Measurements from ENCODE around the gene FSTL3. TPM values are rescaled to one million over a fixed set of nuclear protein-coding genes. Genes with fewer than 3 reads are reported as not detected.
"Not testable (repeated sequence)": the region's sequence is repeated elsewhere in the genome, so short reads cannot be mapped to it uniquely, and the experiment has no call there.

FSTL3 gene
- total RNA-seq, 1 experiment from 2014 or later = 7.1 TPM

DNA sequence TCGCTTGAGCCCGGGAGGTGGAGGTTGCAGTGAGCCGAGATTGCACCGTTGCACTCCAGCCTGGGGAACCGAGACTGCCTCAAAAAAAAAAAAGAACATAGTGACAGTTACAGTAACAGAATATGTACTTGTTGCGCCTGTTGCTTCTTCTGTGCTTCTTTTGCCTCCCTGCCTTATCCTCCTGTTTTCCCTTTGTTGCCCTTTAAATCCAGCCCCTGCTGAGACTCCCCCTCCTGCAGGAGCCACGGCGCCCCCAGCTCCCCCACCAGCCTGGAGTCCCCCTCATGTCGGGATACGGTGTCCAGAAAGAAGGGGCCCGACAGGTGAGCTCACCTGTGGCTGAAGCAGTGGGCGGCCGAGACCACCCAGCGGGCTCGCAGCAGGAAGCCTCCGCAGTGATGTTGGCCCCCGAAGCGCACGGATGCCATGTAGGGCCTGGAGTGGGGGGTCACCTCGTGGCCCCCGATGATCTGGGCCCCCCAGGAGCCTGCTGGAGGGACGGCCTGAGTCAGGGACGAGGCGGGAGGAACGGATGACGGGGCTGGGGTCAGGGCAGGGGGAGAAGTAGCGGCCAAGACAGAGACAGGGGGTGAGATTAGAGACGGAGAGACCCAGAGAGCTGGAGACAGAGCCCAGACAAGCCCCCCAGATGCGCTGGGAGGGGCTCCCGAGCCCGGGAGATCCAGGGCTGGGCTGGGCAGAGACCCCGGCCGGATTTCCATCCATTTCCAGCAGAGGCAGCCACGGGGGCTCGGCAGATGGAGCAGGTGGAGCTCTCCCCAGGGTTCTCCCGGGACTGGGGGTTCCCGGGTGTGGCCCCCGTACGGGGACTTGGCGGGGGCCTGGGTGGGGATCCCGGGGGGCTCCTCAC is 18.5 kb downstream of the FSTL3 start:
- TF ChIP-seq, protein P1, sequence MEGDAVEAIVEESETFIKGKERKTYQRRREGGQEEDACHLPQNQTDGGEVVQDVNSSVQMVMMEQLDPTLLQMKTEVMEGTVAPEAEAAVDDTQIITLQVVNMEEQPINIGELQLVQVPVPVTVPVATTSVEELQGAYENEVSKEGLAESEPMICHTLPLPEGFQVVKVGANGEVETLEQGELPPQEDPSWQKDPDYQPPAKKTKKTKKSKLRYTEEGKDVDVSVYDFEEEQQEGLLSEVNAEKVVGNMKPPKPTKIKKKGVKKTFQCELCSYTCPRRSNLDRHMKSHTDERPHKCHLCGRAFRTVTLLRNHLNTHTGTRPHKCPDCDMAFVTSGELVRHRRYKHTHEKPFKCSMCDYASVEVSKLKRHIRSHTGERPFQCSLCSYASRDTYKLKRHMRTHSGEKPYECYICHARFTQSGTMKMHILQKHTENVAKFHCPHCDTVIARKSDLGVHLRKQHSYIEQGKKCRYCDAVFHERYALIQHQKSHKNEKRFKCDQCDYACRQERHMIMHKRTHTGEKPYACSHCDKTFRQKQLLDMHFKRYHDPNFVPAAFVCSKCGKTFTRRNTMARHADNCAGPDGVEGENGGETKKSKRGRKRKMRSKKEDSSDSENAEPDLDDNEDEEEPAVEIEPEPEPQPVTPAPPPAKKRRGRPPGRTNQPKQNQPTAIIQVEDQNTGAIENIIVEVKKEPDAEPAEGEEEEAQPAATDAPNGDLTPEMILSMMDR (IDR thresholded peaks at IDR 0.05; ENCODE audit: unreplicated experiment) = no peak
- Mint-ChIP-seq H3K36me3 (ENCODE audit: insufficient read depth, unreplicated experiment) (no peaks in the 10 kb centered on the region), H3K4me1 (ENCODE audit: low read depth, unreplicated experiment) (no peaks in the 10 kb centered on the region), H3K27me3 (ENCODE audit: unreplicated experiment) (no peaks in the 10 kb centered on the region), H3K9me3 (ENCODE audit: low read depth, unreplicated experiment) (no peaks in the 10 kb centered on the region), H3K4me3 (ENCODE audit: low read depth, unreplicated experiment) (no peak overlapping the region), H3K27ac (ENCODE audit: unreplicated experiment) (no peak overlapping the region)
- DNase-seq = no peak
- intact Hi-C loops (cut with micrococcal nuclease; ENCODE audit: unreplicated experiment) = no loop called here
- no TSS peak for BruUV-seq (replicated peaks)
- CTCF ChIA-PET = interaction anchor here (0.5 kb wide), 1 partner anchor 32 kb away, joined by 3 read pairs; the partner anchor contains the start of gene RNF126

DNA sequence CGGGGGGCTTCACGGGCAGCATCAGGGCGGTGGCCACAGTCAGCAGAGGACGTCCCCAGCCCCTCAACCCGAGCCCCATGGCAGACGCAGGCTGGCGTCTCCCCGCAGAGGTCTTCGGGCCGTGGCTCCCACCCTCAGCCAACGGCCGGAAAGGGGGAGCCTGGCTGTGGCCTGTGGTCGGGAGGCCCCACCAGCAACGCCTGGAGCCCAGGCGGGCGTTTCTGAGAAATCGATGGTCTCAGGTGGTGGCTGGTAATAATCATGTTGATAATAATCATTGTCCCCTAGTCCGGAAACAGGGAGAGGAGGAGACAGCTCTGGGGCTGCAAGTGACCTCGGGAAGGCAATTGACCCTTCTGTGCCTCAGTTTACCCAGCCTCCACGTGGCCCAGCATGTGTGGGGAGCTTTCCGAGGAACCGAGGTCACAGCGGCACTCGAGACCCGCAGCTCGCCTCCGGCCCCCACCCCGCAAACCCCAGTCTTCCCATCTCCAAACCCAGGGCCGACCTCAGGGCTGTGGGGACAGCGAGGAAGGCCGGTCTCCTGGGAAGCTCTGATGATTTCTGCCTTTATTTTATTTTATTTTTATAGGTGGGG is 19.3 kb downstream of the FSTL3 start, which contains the start of gene PRSS57:
TSS of gene PRSS57 (minus strand) at position 101 of the 598 bp plus-strand sequence. CDS start at position 79, 22 bp downstream.
- Mint-ChIP-seq H3K27me3 (ENCODE audit: unreplicated experiment) (no peaks in the 10 kb centered on the region), H3K27ac (ENCODE audit: unreplicated experiment) (no peak within 1 kb of the TSS), H3K36me3 (ENCODE audit: insufficient read depth, unreplicated experiment) (no peaks in the 10 kb centered on the region), H3K9me3 (ENCODE audit: low read depth, unreplicated experiment) (no peaks in the 10 kb centered on the region), H3K4me3 (ENCODE audit: low read depth, unreplicated experiment) (no peak within 1 kb of the TSS), H3K4me1 (ENCODE audit: low read depth, unreplicated experiment) (no peaks in the 10 kb centered on the region)
- intact Hi-C loops (cut with micrococcal nuclease; ENCODE audit: unreplicated experiment) = no loop called here
- CTCF ChIA-PET = no interaction called here
- no peak for DNase-seq
- no TSS peak for BruUV-seq (replicated peaks)
- TF ChIP-seq, protein P1 (IDR thresholded peaks at IDR 0.05; ENCODE audit: unreplicated experiment) = no peak

DNA sequence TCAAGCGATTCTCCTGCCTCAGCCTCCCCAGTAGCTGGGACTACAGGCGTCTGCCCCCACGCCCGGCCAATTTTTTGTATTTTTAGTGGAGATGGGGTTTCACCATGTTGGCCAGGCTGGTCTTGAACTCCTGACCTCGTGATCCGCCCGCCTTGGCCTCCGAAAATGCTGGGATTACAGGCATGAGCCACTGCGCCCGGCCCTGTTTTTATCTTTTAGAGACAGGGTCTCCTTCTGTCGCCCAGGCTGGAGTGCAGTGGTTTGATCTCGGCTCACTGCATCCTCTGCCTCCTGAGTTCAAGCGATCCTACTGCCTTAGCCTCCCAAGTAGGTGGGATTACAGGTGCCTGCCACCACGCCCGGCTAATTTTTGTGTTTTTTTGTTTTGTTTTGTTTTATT is 22.3 kb downstream of the FSTL3 start:
- H3K27me3 Mint-ChIP-seq (ENCODE audit: unreplicated experiment) = peaks cover 16% of the 10 kb centered on the region
- intact Hi-C loops (cut with micrococcal nuclease; ENCODE audit: unreplicated experiment); H3K9me3 Mint-ChIP-seq (ENCODE audit: low read depth, unreplicated experiment); H3K4me1 Mint-ChIP-seq (ENCODE audit: low read depth, unreplicated experiment); DNase-seq; H3K4me3 Mint-ChIP-seq (ENCODE audit: low read depth, unreplicated experiment); CTCF ChIA-PET; H3K36me3 Mint-ChIP-seq (ENCODE audit: insufficient read depth, unreplicated experiment); BruUV-seq (replicated peaks); H3K27ac Mint-ChIP-seq (ENCODE audit: unreplicated experiment): not testable (repeated sequence)

DNA sequence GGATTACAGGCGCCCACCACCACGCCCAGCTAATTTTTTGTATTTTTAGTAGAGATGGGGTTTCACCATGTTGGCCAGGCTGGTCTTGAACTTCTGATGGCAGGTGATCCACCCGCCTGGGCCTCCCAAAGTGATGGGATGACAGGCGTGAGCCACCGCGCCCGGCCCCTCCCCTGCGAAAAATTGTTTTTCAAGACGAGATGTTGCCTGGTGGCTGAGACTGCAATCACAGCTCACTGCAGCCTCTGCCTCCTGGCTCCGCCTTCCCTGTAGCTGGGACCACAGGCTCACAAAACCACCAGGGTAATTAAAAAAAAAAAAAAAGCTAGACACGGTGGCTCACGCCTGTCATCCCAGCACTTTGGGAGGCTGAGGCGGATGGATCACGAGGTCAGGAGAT is 23.7 kb downstream of the FSTL3 start:
- BruUV-seq (replicated peaks); intact Hi-C loops (cut with micrococcal nuclease; ENCODE audit: unreplicated experiment); H3K4me3 Mint-ChIP-seq (ENCODE audit: low read depth, unreplicated experiment); H3K9me3 Mint-ChIP-seq (ENCODE audit: low read depth, unreplicated experiment); DNase-seq; H3K36me3 Mint-ChIP-seq (ENCODE audit: insufficient read depth, unreplicated experiment); H3K4me1 Mint-ChIP-seq (ENCODE audit: low read depth, unreplicated experiment); H3K27ac Mint-ChIP-seq (ENCODE audit: unreplicated experiment); CTCF ChIA-PET: not testable (repeated sequence)
- peaks cover 20% of the 10 kb centered on the region for H3K27me3 Mint-ChIP-seq (ENCODE audit: unreplicated experiment)

DNA sequence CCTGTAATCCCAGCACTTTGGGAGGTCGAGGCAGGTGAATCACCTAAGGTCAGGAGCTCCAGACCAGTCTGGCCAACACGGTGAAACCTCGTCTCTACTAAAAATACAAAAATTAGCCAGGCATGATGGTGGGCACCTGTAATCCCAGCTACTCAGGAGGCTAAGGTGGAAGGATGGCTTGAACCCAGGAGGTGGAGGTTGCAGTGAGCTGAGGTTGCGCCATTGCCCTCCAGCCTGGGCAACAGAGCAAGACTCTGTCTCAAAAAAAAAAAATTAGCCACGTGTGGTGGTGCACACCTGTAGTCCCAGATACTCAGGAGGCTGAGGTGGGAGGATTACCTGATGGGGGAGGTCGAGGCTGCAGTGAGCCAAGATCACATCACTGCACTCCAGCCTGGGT is 26.7 kb downstream of the FSTL3 start:
- H3K36me3 Mint-ChIP-seq (ENCODE audit: insufficient read depth, unreplicated experiment); intact Hi-C loops (cut with micrococcal nuclease; ENCODE audit: unreplicated experiment); BruUV-seq (replicated peaks); H3K27ac Mint-ChIP-seq (ENCODE audit: unreplicated experiment); H3K4me1 Mint-ChIP-seq (ENCODE audit: low read depth, unreplicated experiment); CTCF ChIA-PET; H3K9me3 Mint-ChIP-seq (ENCODE audit: low read depth, unreplicated experiment); DNase-seq; H3K4me3 Mint-ChIP-seq (ENCODE audit: low read depth, unreplicated experiment): not testable (repeated sequence)
- H3K27me3 Mint-ChIP-seq (ENCODE audit: unreplicated experiment) = peaks cover 26% of the 10 kb centered on the region

All from Calu3 (cell line).